K562 (cell line): ENCODE results near the gene CD101. TPM values are rescaled to one million over a fixed set of nuclear protein-coding genes. Genes with fewer than 3 reads are reported as not detected.

Source experiments
- ATAC-seq: fragments of 200-7000 bp; cut with Tn5 transposase; 3 replicates; pipeline ENCODE4 v1.9.1; 2020; ENCODE audit warnings: moderate library complexity
- BruUV-seq: library from RNA; stranded (reverse); fragments of 400-500 nt; replicated peaks from 2 replicates; lab custom pipeline; 2021; lab: Mats Ljungman, UMichigan
- CTCF ChIA-PET: fragments of 300-600 bp; formaldehyde crosslinking; extraction: SDS; loops from one replicate; lab custom pipeline; 2021; ENCODE audit warnings: low intra/inter-chr PET ratio; lab: Yijun Ruan, JAX
- POLR2A ChIA-PET: fragments of 300-600, 350-650 bp; sonication (Branson Sonifier 250); formaldehyde crosslinking; extraction: SDS; loops from one replicate; lab custom pipeline; 2021; ENCODE audit warnings: antibody characterized with exemption, inconsistent platforms; lab: Yijun Ruan, JAX
- DNase-seq, 4 experiments: peaks; one replicate each; pipeline versions ENCODE4 v3.0.0 to v3.0.0-alpha.2; 2011 to 2018; ENCODE audit warnings: low spot score in 3 of 4, mixed read lengths in 3 of 4; ENCODE audit errors: extremely low read depth in 1 of 4
- FAIRE-seq: peaks from 2 replicates; lab custom pipeline; 2011; peaks lifted over from hg19 to GRCh38; lab: Jason Lieb, UNC
- H2AFZ ChIP-seq: 2 replicates; pipeline ENCODE4 v1.6.0; 2011; ENCODE audit warnings: low read depth, low read length, control low read depth, inconsistent platforms
- H3K27ac ChIP-seq: fragments of 200-600 bp; 3 replicates; pipeline ENCODE4 v1.8.0; 2011; ENCODE audit warnings: low read depth, mild to moderate bottlenecking, control low read depth, inconsistent platforms, low read length, moderate library complexity, mixed read lengths; ENCODE audit errors: extremely low read depth
- H3K27me3 ChIP-seq, 2 experiments: fragments of 300-600 bp in 1 of 2; 2 replicates in 1 of 2; 3 replicates in 1 of 2; pipeline versions ENCODE4 v1.6.0 to v1.8.0; 2011; ENCODE audit warnings: inconsistent platforms in 2 of 2, low read length in 2 of 2, mild to moderate bottlenecking in 1 of 2, mixed read lengths in 1 of 2, moderate library complexity in 1 of 2; ENCODE audit not compliant: control insufficient read depth in 2 of 2, insufficient read depth in 2 of 2
- H3K36me3 ChIP-seq: fragments of 300-600 bp; 3 replicates; pipeline ENCODE4 v1.8.0; 2011; ENCODE audit warnings: mild to moderate bottlenecking, low read length, inconsistent platforms; ENCODE audit not compliant: control insufficient read depth, insufficient read depth
- H3K4me1 ChIP-seq, 2 experiments: fragments of 200-600 bp in 1 of 2; replicated peaks in 1 of 2; 2 replicates in 1 of 2; 3 replicates in 1 of 2; pipeline versions ENCODE4 v1.5.1 to v1.8.0; 2011; ENCODE audit warnings: inconsistent platforms in 2 of 2, low read length in 2 of 2, mild to moderate bottlenecking in 1 of 2, mixed read lengths in 1 of 2, moderate library complexity in 1 of 2; ENCODE audit not compliant: control insufficient read depth in 2 of 2, insufficient read depth in 2 of 2
- H3K4me2 ChIP-seq: 2 replicates; pipeline ENCODE4 v1.6.1; 2011; ENCODE audit warnings: low read length, control low read depth, inconsistent platforms, mixed read lengths; ENCODE audit not compliant: insufficient read depth
- H3K4me3 ChIP-seq: fragments of 200-600 bp; sonication (generic), shearing (Covaris generic); 2 replicates; pipeline ENCODE4 v1.5.1; 2016; ENCODE audit warnings: control low read depth, inconsistent platforms
- H3K79me2 ChIP-seq: fragments of 200-600 bp; 3 replicates; pipeline ENCODE4 v1.8.0; 2011; ENCODE audit warnings: low read length, inconsistent platforms; ENCODE audit not compliant: control insufficient read depth, insufficient read depth
- H3K9ac ChIP-seq, 2 experiments: 2 replicates each; pipeline versions ENCODE4 v1.6.0 to v1.6.1; 2011; ENCODE audit warnings: low read depth in 2 of 2, low read length in 2 of 2, control low read depth in 1 of 2, inconsistent platforms in 1 of 2, mild to moderate bottlenecking in 1 of 2, mixed read lengths in 1 of 2; ENCODE audit not compliant: insufficient read depth in 1 of 2
- H3K9me1 ChIP-seq: one replicate; pipeline ENCODE4 v1.6.0; 2011; ENCODE audit warnings: inconsistent platforms, mild to moderate bottlenecking, low read length, moderate library complexity; ENCODE audit not compliant: control insufficient read depth, insufficient read depth
- H3K9me3 ChIP-seq: replicated peaks from 2 replicates; pipeline ENCODE4 v1.5.1; 2011; ENCODE audit warnings: low read depth, low read length, inconsistent platforms; ENCODE audit not compliant: control insufficient read depth, insufficient read depth
- H4K20me1 ChIP-seq: replicated peaks from 2 replicates; pipeline ENCODE4 v1.6.1; 2011; ENCODE audit warnings: low read length, inconsistent platforms, mixed read lengths; ENCODE audit not compliant: control insufficient read depth, insufficient read depth
- GMEB1 ChIP-seq: fragments of 250-450 bp; sonication (Bioruptor Pico); IDR thresholded peaks from 2 replicates; pipeline ENCODE4 v1.4.0; 2020; ENCODE audit warnings: mild to moderate bottlenecking
- ILK ChIP-seq: fragments of 450-650 bp; IDR thresholded peaks from 2 replicates; pipeline ENCODE4 v1.6.1; 2016; ENCODE audit warnings: missing genetic modification characterization, low read depth, mild to moderate bottlenecking, missing compliant biosample characterization, moderate library complexity, borderline replicate concordance
- LEF1 ChIP-seq: fragments of 450-650 bp; IDR thresholded peaks from 2 replicates; pipeline ENCODE4 v1.6.1; 2016; ENCODE audit warnings: mild to moderate bottlenecking
- NR2C2 ChIP-seq, 2 experiments: fragments of 200-800 bp in 1 of 2; sonication (Bioruptor generic) in 1 of 2; sonication (generic) in 1 of 2; formaldehyde crosslinking in 1 of 2; IDR thresholded peaks; 2 replicates each; pipeline versions ENCODE4 v1.6.1 to v1.8.0; 2016 to 2022; ENCODE audit warnings: mild to moderate bottlenecking in 1 of 2, missing compliant biosample characterization in 1 of 2, missing genetic modification characterization in 1 of 2, missing genetic modification reagents in 1 of 2
- PYGO2 ChIP-seq: fragments of 450-650 bp; IDR thresholded peaks from 2 replicates; pipeline ENCODE4 v1.6.1; 2016; ENCODE audit warnings: mild to moderate bottlenecking, missing genetic modification characterization, moderate library complexity, missing compliant biosample characterization
- SNIP1 ChIP-seq: fragments of 450-650 bp; IDR thresholded peaks from 2 replicates; pipeline ENCODE4 v1.7.1; 2017; ENCODE audit warnings: low read depth, mild to moderate bottlenecking
- ZC3H4 ChIP-seq: sonication (generic); formaldehyde crosslinking; IDR thresholded peaks from 2 replicates; pipeline ENCODE4 v1.9.0; 2021; ENCODE audit warnings: missing genetic modification reagents, borderline replicate concordance
- ZNF280A ChIP-seq: fragments of 450-650 bp; IDR thresholded peaks from 2 replicates; pipeline ENCODE4 v1.6.1; 2018; ENCODE audit warnings: mild to moderate bottlenecking, low read depth; ENCODE audit not compliant: partially characterized antibody
- ZNF551 ChIP-seq: fragments of 250-450 bp; sonication (Bioruptor Pico); IDR thresholded peaks from 2 replicates; pipeline ENCODE4 v1.5.0; 2021; ENCODE audit warnings: mild to moderate bottlenecking, moderate library complexity
- WGBS: fragments of 100-300 bp; shearing (Covaris generic); methylation state at CpG from one replicate; pipeline ENCODE4 v1.1.6; 2016; ENCODE audit warnings: low coverage, mixed read lengths; ENCODE audit not compliant: insufficient coverage; ENCODE audit errors: missing lambda C conversion rate; 5-methylcytosine and 5-hydroxymethylcytosine counted together
- in situ Hi-C: fragments of 300-500 bp; cut with MboI; formaldehyde crosslinking; loops from 4 replicates; pipeline ENCODE4 v1.15.0; 2018; ENCODE audit warnings: inconsistent platforms, mixed read lengths
- intact Hi-C: fragments of 100-400 bp; cut with micrococcal nuclease; formaldehyde crosslinking; loops from 2 replicates; pipeline ENCODE4 v1.14.2; 2022
- polyA plus RNA-seq, 8 experiments: library from polyadenylated mRNA; depleted of rRNA in 4 of 8; stranded (reverse) in 5 of 8; unstranded in 3 of 8; fragments of >200 nt; fragmentation: Nextera tagmentation in 2 of 8; fragmentation: Illumina TruSeq in 1 of 8; extraction: Ambion mirVana in 2 of 8; extraction: Trizol in 1 of 8; gene quantifications; 2 replicates each; pipeline versions ENCODE4 v1.2.1 to v1.2.3, GENCODE V29; 2011 to 2014; ENCODE audit warnings: inconsistent platforms in 1 of 8, missing spikeins in 1 of 8
- total RNA-seq, 7 experiments: library from RNA; depleted of rRNA in 6 of 7; stranded (reverse); fragments of >200 nt in 6 of 7; fragmentation: Illumina TruSeq in 2 of 7; extraction: Trizol in 2 of 7; gene quantifications; 2 replicates each; pipeline versions ENCODE4 v1.2.1 to v1.2.3, GENCODE V29; 2011 to 2021; ENCODE audit warnings: low replicate concordance in 1 of 7
- TF ChIP-seq, protein P1 (sequence below): sonication (generic); formaldehyde crosslinking; IDR thresholded peaks from 2 replicates; pipeline ENCODE4 v1.8.1; 2023; ENCODE audit warnings: mild to moderate bottlenecking, missing genetic modification reagents
- TF ChIP-seq, protein P2 (sequence below): fragments of 450-650 bp; IDR thresholded peaks from 2 replicates; pipeline ENCODE4 v1.6.1; 2016; ENCODE audit warnings: borderline replicate concordance
- TF ChIP-seq, protein P3 (sequence below): sonication (generic); formaldehyde crosslinking; IDR thresholded peaks from 2 replicates; pipeline ENCODE4 v1.8.0; 2022; ENCODE audit warnings: mild to moderate bottlenecking, missing genetic modification reagents
- TF ChIP-seq, protein P4 (sequence below): fragments of 250-450 bp; sonication (Bioruptor Pico); IDR thresholded peaks from 2 replicates; pipeline ENCODE4 v1.8.0; 2022; ENCODE audit warnings: moderate library complexity, mild to moderate bottlenecking, inconsistent platforms

CD101 gene
- total and polyA plus RNA-seq, 9 of the 15 experiments (the other 6 are each of a cell fraction or from before 2014, with no cell fraction given): 0.04 to 1.1 (median 0.20) TPM

GRCh38 chr1:116983678-116984077 is 17.9 kb upstream of the CD101 start:
- H3K9me1 ChIP-seq: no peaks in the 10 kb centered on the region
- DNase-seq (no peak), FAIRE-seq (no peak), ATAC-seq (no peak)
- ChIA-PET CTCF (no interaction called here), POLR2A (interaction anchor here (0.6 to 1.3 kb wide), 4 partner anchors 8 to 85 kb away, joined by 3 to 5 read pairs (median 3); no protein-coding TSS in a partner anchor)
- H3K4me2 ChIP-seq: no peak overlapping the region
- TF ChIP-seq LEF1 (no peak), PYGO2 (tag) (no peak), ZNF280A (no peak), NR2C2 (CRISPR knock-in tag; IDR thresholded peaks at IDR 0.05) (no peak), NR2C2 (tag; IDR thresholded peaks at IDR 0.05) (no peak), GMEB1 (no peak), ZC3H4 (CRISPR knock-in tag) (no peak), SNIP1 (no peak), ILK (tag) (no peak), ZNF551 (CRISPR knock-in tag) (no peak)
- TF ChIP-seq, protein P1, sequence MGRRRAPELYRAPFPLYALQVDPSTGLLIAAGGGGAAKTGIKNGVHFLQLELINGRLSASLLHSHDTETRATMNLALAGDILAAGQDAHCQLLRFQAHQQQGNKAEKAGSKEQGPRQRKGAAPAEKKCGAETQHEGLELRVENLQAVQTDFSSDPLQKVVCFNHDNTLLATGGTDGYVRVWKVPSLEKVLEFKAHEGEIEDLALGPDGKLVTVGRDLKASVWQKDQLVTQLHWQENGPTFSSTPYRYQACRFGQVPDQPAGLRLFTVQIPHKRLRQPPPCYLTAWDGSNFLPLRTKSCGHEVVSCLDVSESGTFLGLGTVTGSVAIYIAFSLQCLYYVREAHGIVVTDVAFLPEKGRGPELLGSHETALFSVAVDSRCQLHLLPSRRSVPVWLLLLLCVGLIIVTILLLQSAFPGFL: no peak
- TF ChIP-seq, protein P2, sequence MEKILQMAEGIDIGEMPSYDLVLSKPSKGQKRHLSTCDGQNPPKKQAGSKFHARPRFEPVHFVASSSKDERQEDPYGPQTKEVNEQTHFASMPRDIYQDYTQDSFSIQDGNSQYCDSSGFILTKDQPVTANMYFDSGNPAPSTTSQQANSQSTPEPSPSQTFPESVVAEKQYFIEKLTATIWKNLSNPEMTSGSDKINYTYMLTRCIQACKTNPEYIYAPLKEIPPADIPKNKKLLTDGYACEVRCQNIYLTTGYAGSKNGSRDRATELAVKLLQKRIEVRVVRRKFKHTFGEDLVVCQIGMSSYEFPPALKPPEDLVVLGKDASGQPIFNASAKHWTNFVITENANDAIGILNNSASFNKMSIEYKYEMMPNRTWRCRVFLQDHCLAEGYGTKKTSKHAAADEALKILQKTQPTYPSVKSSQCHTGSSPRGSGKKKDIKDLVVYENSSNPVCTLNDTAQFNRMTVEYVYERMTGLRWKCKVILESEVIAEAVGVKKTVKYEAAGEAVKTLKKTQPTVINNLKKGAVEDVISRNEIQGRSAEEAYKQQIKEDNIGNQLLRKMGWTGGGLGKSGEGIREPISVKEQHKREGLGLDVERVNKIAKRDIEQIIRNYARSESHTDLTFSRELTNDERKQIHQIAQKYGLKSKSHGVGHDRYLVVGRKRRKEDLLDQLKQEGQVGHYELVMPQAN: no peak
- TF ChIP-seq, protein P3, sequence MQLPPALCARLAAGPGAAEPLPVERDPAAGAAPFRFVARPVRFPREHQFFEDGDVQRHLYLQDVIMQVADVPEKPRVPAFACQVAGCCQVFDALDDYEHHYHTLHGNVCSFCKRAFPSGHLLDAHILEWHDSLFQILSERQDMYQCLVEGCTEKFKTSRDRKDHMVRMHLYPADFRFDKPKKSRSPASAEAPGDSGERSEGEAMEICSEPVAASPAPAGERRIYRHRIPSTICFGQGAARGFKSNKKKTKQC (CRISPR knock-in tag): no peak
- TF ChIP-seq, protein P4, sequence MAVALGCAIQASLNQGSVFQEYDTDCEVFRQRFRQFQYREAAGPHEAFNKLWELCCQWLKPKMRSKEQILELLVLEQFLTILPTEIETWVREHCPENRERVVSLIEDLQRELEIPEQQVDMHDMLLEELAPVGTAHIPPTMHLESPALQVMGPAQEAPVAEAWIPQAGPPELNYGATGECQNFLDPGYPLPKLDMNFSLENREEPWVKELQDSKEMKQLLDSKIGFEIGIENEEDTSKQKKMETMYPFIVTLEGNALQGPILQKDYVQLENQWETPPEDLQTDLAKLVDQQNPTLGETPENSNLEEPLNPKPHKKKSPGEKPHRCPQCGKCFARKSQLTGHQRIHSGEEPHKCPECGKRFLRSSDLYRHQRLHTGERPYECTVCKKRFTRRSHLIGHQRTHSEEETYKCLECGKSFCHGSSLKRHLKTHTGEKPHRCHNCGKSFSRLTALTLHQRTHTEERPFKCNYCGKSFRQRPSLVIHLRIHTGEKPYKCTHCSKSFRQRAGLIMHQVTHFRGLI (CRISPR knock-in tag): no peak
- peaks cover 7 to 13% of the 10 kb centered on the region in 2 experiments for H3K4me1 ChIP-seq
- no peaks in the 10 kb centered on the region for H3K79me2 ChIP-seq
- BruUV-seq: no TSS peak
- no peak overlapping the region for H2AFZ ChIP-seq
- H3K36me3 ChIP-seq: peaks cover 19% of the 10 kb centered on the region; the same call in 1 of the 3 replicates
- H3K9me3 ChIP-seq: no peaks in the 10 kb centered on the region
- intact Hi-C loops: no loop called here
- 57% methylated on average over 4 of the region's 4 CpGs for WGBS
- in situ Hi-C loops: no loop called here
- no peak overlapping the region for H3K9ac ChIP-seq
- H3K27ac ChIP-seq: no peak overlapping the region
- no peak overlapping the region for H3K4me3 ChIP-seq
- no peaks in the 10 kb centered on the region for H3K27me3 ChIP-seq
- H4K20me1 ChIP-seq: no peaks in the 10 kb centered on the region
